GM18526 (cell line): ENCODE results near the gene NKX3-2.

Experiments used
- POLR2A ChIP-seq: IDR thresholded peaks from 3 replicates; pipeline ENCODE4 v1.6.1; 2011; ENCODE audit not compliant: insufficient read length; ENCODE audit errors: extremely low read depth

NKX3-2 gene

GRCh38 chr4:13509442-13509841 is 34.9 kb downstream of the NKX3-2 start:
- TF ChIP-seq POLR2A = no peak

DNA sequence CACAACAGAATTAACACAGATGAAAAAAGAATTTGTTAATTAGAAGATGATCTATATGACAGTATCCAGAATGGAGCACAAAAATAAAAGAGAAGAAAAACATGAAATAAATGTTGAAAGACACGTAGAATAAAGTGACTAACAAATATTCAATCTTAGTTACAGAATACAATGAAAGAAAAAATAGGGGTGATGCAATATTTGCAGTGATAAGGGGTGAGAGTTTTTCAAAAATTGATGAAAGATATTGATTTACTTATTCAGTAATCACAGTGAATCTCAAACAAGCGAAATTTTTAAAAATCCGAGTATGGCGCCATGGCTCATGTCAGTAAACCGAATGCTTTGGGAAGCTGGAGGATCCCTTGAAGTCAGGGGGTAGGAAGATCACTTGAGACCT is 39.9 kb downstream of the NKX3-2 start:
- TF ChIP-seq POLR2A = no peak

GRCh38 chr4:13498469-13498868 is 45.8 kb downstream of the NKX3-2 start:
- TF ChIP-seq POLR2A = no peak

- no peak for TF ChIP-seq POLR2A
These were observed 47.7 kb downstream of the NKX3-2 start for GRCh38 chr4:13496605-13497004.

- TF ChIP-seq POLR2A = no peak
These were observed 48.6 kb downstream of the NKX3-2 start for GRCh38 chr4:13495753-13496152.

DNA sequence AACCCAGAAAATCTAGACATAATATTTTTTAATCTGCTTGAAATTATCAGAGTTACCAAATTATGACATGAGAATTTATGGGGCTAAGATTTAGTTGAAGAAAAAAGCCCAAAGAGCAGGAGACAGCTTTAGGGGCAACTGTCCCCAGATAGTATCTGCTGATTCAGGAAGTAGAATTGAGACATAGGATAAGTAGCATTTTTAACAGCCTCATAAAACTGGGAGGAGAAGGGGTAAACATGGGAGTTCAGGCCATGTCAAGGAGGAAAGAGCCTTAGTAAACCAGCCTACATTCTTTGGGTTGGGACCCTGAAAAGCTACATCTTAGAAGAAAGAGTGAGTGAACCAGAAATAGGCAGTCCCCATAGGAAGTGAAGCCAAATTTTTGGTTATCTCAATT is 50.5 kb downstream of the NKX3-2 start:
- TF ChIP-seq POLR2A = no peak

GRCh38 chr4:13492747-13493146 is 51.6 kb downstream of the NKX3-2 start:
- TF ChIP-seq POLR2A = no peak
